HG03064 (cell line): ENCODE measurements around the gene ARL13B.
"Not testable (repeated sequence)": the region's sequence is repeated elsewhere in the genome, so short reads cannot be mapped to it uniquely, and the experiment has no call there.

Source experiments
- ATAC-seq: cut with Tn5 transposase; IDR thresholded peaks from one replicate; pipeline ENCODE4 v1.9.1; 2021; ENCODE audit warnings: low read depth; ENCODE audit not compliant: unreplicated experiment

ARL13B gene

GRCh38 chr3:93992207-93992606 lies 12.3 kb downstream of the ARL13B start:
- ATAC-seq: no peak

GRCh38 chr3:93994056-93994455 lies 14.1 kb downstream of the ARL13B start:
- ATAC-seq: no peak

- no peak for ATAC-seq
Measured at GRCh38 chr3:94001191-94001590, 21.2 kb downstream of the ARL13B start.

- ATAC-seq: no peak
Measured at GRCh38 chr3:94001827-94002495, 22.0 kb downstream of the ARL13B start.

GRCh38 chr3:94004301-94004910 lies 24.5 kb downstream of the ARL13B start:
- ATAC-seq: peak; percentile 84

GRCh38 chr3:94008253-94008652 lies 28.3 kb downstream of the ARL13B start:
- ATAC-seq: no peak

- ATAC-seq: no peak
Measured at GRCh38 chr3:94009608-94010007, 29.7 kb downstream of the ARL13B start.

- ATAC-seq: no peak
Measured at GRCh38 chr3:94011233-94011711, 31.3 kb downstream of the ARL13B start.

- no peak for ATAC-seq
Measured at GRCh38 chr3:94012185-94012584, 32.2 kb downstream of the ARL13B start.

- ATAC-seq: no peak
Measured at GRCh38 chr3:94015025-94015424, 35.1 kb downstream of the ARL13B start.

- no peak for ATAC-seq
Measured at GRCh38 chr3:94019659-94020058, 39.7 kb downstream of the ARL13B start.

GRCh38 chr3:94020293-94020692 lies 40.3 kb downstream of the ARL13B start:
- no peak for ATAC-seq

GRCh38 chr3:94024385-94024784 lies 44.4 kb downstream of the ARL13B start:
- ATAC-seq: no peak

- no peak for ATAC-seq
Measured at GRCh38 chr3:94026623-94027022, 46.7 kb downstream of the ARL13B start.

GRCh38 chr3:94028093-94028837 lies 48.3 kb downstream of the ARL13B start, which contains the start of gene STX19:
Gene STX19 (minus strand): TSS chr3:94028597. CDS start chr3:94015269, 13,328 bp downstream.
- ATAC-seq: no peak

GRCh38 chr3:94036909-94037507 lies 57.1 kb downstream of the ARL13B start:
- no peak for ATAC-seq

GRCh38 chr3:94043285-94043684 lies 63.3 kb downstream of the ARL13B start:
- ATAC-seq: no peak

- not testable (repeated sequence) for ATAC-seq
Measured at GRCh38 chr3:94044100-94044936, 64.4 kb downstream of the ARL13B start.

- no peak for ATAC-seq
Measured at GRCh38 chr3:94046533-94046932, 66.6 kb downstream of the ARL13B start.

GRCh38 chr3:94049267-94049666 lies 69.3 kb downstream of the ARL13B start:
- ATAC-seq: no peak
